Osteocyte (in vitro differentiated cells): ENCODE results near the gene EPS8L3. TPM values are rescaled to one million over a fixed set of nuclear protein-coding genes. Genes with fewer than 3 reads are reported as not detected.

Experiments used
- DNase-seq: peaks from one replicate; pipeline ENCODE4 v3.0.0; 2021; ENCODE audit warnings: mixed read lengths; ENCODE audit not compliant: unreplicated experiment; ENCODE audit errors: extremely low spot score
- H3K27ac Mint-ChIP-seq: one replicate; pipeline ENCODE4 v1.8.0; 2021; ENCODE audit warnings: mild to moderate bottlenecking, mixed read lengths; ENCODE audit not compliant: unreplicated experiment
- H3K27me3 Mint-ChIP-seq: one replicate; pipeline ENCODE4 v1.8.0; 2021; ENCODE audit warnings: mixed read lengths; ENCODE audit not compliant: unreplicated experiment
- H3K36me3 Mint-ChIP-seq: one replicate; pipeline ENCODE4 v1.8.0; 2021; ENCODE audit warnings: mixed read lengths; ENCODE audit not compliant: unreplicated experiment
- H3K4me1 Mint-ChIP-seq: one replicate; pipeline ENCODE4 v1.8.0; 2021; ENCODE audit warnings: mixed read lengths; ENCODE audit not compliant: unreplicated experiment
- H3K4me3 Mint-ChIP-seq: one replicate; pipeline ENCODE4 v1.8.0; 2021; ENCODE audit warnings: mild to moderate bottlenecking, moderate library complexity, mixed read lengths; ENCODE audit not compliant: unreplicated experiment
- H3K9me3 Mint-ChIP-seq: one replicate; pipeline ENCODE4 v1.8.0; 2021; ENCODE audit warnings: mixed read lengths; ENCODE audit not compliant: unreplicated experiment
- CTCF ChIP-seq: fragments of 200-600 bp; sonication (generic); IDR thresholded peaks from 2 replicates; pipeline ENCODE4 v1.5.0; 2021; ENCODE audit warnings: antibody characterized with exemption, mild to moderate bottlenecking, moderate library complexity
- total RNA-seq: library from RNA; stranded (reverse); gene quantifications from 2 replicates; pipeline ENCODE4 v1.2.1, GENCODE V29; 2021

Gene EPS8L3
- total RNA-seq, 1 donor from 2014 or later, result not detected

GRCh38 chr1:109739738-109740614 is 23.7 kb downstream of the EPS8L3 start:
- H3K36me3 Mint-ChIP-seq, result peaks cover 10% of the 10 kb centered on the region
- H3K4me3 Mint-ChIP-seq, result peak overlapping the region; percentile 84
- H3K9me3 Mint-ChIP-seq, result no peaks in the 10 kb centered on the region
- peak overlapping the region; percentile 90 for H3K27ac Mint-ChIP-seq
- no peak for TF ChIP-seq CTCF
- peaks cover 13% of the 10 kb centered on the region for H3K4me1 Mint-ChIP-seq
- DNase-seq, result peak; percentile 93
- H3K27me3 Mint-ChIP-seq, result peaks cover 14% of the 10 kb centered on the region

GRCh38 chr1:109733236-109733870 is 30.4 kb downstream of the EPS8L3 start:
- no peak overlapping the region for H3K27ac Mint-ChIP-seq
- peaks cover 2% of the 10 kb centered on the region for H3K27me3 Mint-ChIP-seq
- no peak for TF ChIP-seq CTCF
- H3K4me1 Mint-ChIP-seq, result peaks cover 7% of the 10 kb centered on the region
- peak; percentile 42 for DNase-seq
- peaks cover 13% of the 10 kb centered on the region for H3K36me3 Mint-ChIP-seq
- H3K4me3 Mint-ChIP-seq, result no peak overlapping the region
- H3K9me3 Mint-ChIP-seq, result no peaks in the 10 kb centered on the region

GRCh38 chr1:109732390-109732881 is 31.3 kb downstream of the EPS8L3 start:
- peaks cover 11% of the 10 kb centered on the region for H3K36me3 Mint-ChIP-seq
- H3K27ac Mint-ChIP-seq, result no peak overlapping the region
- no peaks in the 10 kb centered on the region for H3K9me3 Mint-ChIP-seq
- no peak for DNase-seq
- peaks cover 7% of the 10 kb centered on the region for H3K4me1 Mint-ChIP-seq
- H3K4me3 Mint-ChIP-seq, result no peak overlapping the region
- TF ChIP-seq CTCF, result no peak
- H3K27me3 Mint-ChIP-seq, result peaks cover 2% of the 10 kb centered on the region

- no peak overlapping the region for H3K27ac Mint-ChIP-seq
- no peak for DNase-seq
- peaks cover 3% of the 10 kb centered on the region for H3K36me3 Mint-ChIP-seq
- no peak overlapping the region for H3K4me3 Mint-ChIP-seq
- H3K9me3 Mint-ChIP-seq, result no peaks in the 10 kb centered on the region
- peaks cover 13% of the 10 kb centered on the region for H3K4me1 Mint-ChIP-seq
- H3K27me3 Mint-ChIP-seq, result peaks cover 2% of the 10 kb centered on the region
- no peak for TF ChIP-seq CTCF
Observed at GRCh38 chr1:109730666-109731065, 33.1 kb downstream of the EPS8L3 start.

- H3K4me1 Mint-ChIP-seq, result peaks cover 14% of the 10 kb centered on the region
- no peak overlapping the region for H3K27ac Mint-ChIP-seq
- H3K27me3 Mint-ChIP-seq, result peaks cover 2% of the 10 kb centered on the region
- H3K36me3 Mint-ChIP-seq, result no peaks in the 10 kb centered on the region
- no peak overlapping the region for H3K4me3 Mint-ChIP-seq
- DNase-seq, result no peak
- H3K9me3 Mint-ChIP-seq, result no peaks in the 10 kb centered on the region
- TF ChIP-seq CTCF, result no peak
Observed at GRCh38 chr1:109728870-109729269, 34.9 kb downstream of the EPS8L3 start.
